Occipital lobe (tissue), 2 donors: ENCODE measurements around the gene GLI2. TPM values are rescaled to one million over a fixed set of nuclear protein-coding genes. Genes with fewer than 3 reads are reported as not detected.

ENCODE experiments used
- DNase-seq: peaks from one replicate; lab custom pipeline; 2025; lab: John Stamatoyannopoulos, UW
- total RNA-seq: library from RNA; depleted of rRNA; stranded (reverse); fragments of >200 nt; gene quantifications from one replicate; pipeline ENCODE4 v1.2.3, GENCODE V29; 2014

GLI2 gene
- total RNA-seq, 1 donor from 2014 or later, result 2.8 TPM

DNA sequence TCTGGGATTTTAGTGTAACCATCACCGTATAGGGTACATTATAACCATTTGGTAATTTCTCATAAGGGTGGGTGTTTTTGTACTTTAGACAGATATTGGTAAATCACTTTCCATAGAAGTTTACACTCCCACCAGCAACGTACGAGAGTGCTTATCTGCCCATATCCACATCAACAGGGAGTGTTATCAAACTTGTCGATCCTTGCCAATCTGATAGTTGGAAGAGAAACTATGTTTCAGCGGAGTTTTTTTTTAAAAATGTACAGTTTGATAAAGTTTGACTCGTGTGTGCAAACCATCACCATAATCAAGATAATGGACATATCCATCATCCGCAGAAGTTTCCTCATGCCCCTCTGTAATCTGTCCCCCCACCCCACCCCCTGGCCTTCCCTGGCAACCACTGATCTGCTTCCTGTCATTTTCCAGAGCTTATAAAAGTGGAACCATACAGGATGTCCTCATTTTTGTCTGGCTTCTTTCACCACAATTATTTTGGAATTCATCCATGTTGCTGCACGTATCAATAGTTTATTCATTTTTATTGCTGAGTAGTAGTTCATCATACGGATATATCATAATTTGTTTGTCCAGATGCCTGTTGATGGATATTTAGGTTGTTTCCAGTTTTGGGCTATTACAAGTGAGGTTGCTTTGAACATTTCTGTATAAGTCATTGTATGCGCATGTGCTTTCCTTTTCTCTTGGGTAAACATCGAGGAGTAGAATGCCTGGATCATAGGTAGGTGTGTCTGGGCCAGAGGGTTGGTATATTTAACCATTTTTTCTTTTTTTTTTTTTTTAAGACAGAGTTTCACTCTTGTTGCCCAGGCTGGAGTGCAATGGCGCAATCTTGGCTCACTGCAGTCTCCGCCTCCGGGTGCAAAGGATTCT is 18.6 kb downstream of the GLI2 start:
- no peak for DNase-seq

DNA sequence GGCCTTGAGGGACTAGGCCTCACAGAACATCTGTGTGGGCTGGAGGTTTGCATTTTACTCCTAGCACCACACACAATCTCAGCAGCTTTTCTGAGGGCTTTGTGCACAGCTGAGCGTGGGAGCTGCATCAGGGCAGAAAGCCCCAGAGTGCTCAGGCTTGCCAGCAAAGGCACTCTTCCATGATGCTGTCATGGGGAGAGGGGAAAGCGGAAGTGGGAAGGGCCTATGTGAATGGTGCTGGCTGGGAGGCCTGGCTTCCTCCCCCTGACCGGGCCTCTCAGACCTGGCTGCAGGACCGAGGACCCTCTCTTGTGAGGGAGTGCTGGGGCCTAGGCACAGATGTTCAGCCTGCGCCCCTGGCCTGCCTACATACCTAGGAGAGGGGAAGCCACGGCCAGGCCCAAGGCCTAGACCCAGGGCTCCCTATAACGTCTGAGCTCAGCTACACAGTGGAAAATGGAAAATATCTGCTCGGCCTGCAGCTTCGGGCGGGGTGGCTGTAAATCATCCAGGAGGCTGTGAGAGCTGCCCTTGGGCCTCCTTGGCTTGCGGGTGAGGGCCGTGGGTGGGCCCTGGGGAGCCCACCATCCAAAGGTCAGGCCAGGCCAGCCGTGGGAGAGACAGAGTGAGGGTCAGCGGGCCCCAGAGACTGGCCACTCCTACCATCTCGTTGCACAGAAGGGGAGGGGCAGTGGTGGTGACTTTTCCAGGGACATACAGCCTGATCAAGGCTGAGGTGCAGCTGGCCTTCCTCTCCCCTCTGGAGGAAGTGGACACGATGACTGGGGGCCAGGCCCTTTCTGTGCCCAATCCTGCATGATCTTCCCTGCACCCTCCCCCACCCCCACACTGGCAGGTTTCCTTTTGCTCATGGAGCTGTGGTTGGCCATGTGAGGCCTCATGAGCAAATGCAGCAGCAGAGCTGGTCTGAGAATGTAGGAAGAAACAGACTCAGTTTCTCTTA is 22.8 kb downstream of the GLI2 start:
- peak; percentile 29 for DNase-seq

DNA sequence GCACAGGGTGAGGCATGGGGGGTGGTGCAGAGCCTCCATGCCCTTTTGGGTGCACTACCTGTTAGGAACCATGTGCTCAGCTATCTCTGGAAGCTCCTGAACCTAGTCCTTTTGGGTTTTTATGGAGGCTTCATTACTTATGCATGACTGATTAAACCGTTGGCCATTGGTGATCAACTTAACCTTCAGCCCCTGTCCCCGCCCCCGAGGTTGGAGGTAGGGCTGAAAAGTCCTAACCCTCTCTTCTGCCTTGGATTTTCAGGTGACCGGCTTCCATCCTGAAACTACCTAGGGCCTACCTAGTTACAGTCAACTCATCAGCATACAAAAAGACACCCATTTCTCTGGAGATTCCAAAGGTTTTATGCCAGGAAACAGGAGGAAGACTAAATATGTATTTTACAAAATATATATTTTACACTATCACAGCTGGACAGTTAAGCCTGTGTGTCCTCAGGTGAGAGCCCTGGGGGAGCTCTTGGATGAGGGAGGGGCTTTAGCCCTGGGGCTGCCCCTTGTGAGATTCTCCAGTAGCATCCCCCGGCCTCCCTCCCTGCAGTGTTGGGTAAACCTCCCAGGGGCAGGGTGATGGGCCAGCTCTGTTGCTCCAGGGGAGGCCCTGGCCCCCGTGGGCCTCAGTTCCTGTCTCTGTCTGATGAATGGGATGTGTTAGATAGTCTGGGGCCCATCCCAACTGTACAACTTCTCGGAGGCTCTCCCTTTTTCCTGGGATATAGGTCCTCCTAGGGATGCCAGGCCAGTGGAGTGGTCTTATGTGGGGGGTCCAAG is 24.1 kb downstream of the GLI2 start:
- no peak for DNase-seq

DNA sequence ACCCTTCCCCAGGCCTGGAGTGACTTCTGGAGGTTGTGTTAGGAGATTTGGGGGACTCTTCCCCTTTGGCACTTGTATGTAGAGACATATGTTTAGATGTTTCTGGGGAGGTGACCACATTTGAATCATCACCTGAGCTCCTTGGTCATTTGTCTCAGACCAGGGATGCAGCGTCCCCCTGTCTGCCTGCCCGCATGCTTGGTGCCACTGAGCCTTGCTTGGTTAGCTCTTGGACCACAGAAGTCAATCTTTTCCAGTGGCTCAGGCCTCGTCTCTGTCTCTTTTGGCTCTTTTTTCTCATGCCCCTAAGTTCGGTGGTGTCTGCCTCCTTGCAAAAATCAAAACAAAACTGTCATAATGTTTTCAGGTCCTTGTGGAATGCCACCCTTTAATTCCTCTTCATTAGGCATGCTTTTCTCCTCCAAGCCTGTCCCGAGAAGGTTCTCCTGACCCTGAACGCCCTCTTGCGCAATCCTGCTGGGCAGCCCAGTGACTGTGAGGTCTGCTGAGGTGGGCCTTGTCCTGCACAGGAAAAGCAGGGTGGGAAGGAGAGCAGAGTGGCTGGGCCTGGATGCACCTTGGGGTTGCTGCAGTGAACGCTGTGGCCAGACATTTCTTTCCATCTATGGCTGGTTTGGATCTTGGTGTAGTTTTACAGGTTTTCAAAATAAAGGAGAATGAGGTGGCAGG is 24.9 kb downstream of the GLI2 start:
- no peak for DNase-seq

DNA sequence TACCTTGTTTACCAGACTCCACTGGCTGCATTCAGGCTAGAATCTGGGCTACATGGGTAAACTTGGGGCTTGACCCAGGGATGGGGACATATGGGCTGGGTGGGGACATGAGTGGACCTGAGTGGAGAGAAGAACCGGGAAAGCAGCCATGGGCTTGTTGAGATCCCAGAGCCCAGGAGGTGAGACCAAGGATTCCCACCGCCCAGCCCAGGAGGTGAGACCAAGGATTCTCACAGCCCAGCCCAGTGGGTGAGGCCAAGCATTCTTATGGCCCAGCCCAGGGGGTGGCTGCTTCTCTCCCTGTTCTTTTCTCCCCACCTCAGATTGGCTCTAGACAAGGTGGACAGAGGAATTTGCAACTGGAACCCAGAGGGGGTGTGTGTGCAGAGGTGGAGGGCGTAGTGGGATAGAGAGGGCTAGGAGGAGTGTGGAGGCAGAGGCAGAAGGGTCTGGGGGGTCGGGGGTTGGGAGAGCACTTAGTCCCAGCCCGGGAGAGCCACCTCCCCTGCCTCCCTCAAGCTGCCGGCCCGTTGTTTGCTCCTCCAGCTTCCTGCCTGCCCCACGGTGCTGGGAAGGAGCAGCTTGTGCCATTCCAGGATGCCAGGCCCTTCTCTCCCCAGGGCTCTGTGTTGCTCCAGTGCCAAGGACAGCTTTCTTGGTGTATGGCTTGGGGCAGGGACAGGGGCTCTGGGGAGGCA is 25.6 kb downstream of the GLI2 start:
- no peak for DNase-seq

DNA sequence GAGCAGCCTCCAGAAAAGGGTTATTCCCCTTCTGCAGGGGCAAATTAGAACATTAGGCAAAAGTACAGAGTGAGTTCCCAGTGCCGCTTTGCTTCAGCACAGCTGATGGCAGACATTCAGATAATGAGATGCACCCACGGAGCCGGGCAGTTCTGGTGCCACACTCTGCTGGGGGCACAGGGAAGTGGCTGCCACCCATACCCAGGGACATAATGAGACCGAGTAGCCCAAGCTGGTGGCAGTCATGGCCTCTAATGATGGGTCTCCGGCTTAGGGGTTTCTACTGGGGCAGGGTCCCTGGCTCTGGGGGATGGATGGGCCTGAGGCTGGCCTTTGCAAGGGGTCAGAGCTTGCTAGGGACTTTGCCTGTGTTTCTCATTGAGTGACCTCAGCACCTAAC is 26.2 kb downstream of the GLI2 start:
- no peak for DNase-seq

DNA sequence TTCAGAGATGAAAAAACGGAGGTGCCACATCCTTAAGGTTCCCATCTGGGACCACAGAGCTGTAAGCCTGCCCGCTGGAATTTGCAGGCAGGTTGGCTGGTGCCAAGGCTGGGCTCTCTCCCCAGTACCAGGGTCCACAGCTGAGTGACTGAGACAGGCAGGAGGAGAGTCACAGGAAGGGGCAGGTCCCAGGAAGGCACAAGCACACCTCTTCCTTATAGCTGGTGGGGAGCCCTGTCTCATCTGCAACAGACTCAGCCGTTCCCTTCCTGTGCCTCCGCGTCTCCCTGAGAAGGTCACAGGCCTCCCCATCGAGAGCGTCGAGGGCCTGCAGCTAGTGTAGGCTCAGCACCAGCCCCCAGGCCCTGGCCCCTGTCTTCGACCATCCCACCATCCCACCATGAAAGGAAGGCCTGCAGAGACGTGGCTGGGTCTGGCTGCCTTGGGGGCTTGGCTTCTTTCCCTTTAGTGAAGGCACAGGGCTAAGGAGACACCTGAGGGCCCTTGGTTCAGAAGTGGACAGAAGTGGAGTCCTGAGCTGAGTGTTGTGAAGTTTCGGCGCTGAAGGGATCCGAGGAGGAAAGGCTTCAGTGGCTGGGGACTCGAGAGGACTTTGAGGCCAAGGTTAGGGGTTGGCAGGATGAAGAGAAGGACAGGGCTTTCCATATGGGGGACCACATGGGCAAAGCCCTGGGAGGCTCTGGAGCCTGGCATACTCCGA is 26.8 kb downstream of the GLI2 start:
- DNase-seq, result no peak

DNA sequence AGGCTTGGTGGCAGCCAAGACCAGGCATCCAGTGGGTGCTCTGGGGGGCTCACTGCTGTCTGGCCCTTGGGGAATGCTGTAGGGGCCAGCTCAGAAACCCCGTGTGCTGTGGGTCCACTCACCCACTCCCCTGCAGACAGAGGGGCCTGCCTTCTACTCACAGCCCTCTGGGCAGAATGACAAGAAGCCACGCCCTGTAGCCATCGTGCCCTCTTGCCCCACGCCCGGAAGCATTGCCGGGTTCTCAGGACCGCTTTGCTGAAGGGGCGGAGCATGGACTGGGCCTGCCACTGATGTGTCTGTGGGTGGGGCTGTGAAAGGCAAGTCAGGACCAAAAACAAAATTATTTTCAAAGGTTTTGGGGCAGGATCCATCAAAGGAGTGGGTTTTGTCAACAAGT is 27.8 kb downstream of the GLI2 start:
- no peak for DNase-seq

DNA sequence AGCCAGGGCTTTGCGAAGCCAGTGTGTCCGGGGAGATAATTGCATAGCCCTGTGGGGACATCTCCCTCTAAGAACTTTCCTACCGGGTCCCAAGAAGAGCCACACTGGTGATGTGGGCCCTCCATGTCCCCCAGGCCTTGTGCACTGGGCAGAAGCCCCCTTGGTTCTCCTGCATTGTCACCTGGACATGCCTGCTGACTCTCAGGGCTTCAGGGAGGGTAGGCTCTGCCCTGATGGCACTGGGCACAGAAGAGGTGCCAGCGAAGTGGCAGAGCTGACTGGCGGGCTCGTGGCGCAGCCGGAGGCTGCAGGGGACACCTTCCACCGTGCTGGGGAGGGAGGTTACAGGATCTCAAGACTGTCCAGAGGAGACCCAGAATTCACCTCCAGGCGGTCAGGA is 28.3 kb downstream of the GLI2 start:
- DNase-seq, result no peak

DNA sequence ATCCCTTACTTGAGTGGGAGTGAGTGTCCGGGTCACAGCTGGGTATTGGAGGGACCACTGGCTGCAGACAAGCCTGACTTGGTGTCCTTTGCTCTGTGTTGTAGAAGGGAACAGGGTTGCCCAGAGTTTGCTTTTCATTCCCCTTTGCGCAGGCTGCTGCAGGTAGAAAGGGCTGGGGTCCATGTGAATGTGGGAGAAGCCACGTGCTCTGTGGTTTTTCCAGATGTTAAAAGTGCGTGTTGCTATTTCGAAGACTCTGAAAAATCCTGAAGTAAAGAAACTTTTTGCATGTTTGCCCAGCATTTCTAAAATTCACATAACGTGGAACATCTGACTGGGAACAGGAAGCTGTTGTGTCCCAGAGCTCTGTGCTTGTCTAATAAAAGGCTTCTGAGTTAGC is 28.8 kb downstream of the GLI2 start:
- DNase-seq, result no peak

DNA sequence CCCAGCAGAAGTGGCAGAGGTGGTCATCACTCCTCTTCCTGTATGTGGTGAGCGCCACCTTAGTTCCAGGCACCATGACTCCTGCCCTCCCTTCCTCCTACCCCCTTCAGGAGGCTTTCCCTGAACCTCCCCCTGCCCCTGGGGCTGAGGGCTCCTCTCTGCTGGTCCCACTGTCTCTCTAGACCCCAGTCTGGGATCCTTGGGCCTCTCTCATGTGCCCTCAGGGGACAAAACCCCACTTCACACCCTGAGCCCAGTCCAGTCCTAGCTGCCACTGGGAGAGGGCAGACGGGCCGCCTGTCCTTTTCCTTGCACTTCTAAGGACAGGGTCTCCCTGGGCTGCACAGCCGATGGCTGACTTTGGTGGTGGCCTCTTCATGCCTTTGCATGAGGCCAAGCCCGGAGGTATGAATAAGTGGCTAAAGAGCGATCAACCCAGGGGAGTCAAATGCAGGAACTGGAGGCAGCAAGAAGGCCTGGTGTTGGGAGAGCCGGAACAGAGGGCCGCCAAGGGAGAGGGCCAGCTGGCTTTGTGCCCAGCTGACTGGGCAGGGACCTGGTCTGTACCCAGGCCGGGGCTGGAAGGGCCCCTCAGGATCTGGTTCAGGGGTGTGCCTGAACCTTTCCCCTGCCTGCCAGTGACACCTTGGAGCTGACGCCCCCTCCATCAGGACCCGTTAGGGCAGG is 29.5 kb downstream of the GLI2 start:
- no peak for DNase-seq

DNA sequence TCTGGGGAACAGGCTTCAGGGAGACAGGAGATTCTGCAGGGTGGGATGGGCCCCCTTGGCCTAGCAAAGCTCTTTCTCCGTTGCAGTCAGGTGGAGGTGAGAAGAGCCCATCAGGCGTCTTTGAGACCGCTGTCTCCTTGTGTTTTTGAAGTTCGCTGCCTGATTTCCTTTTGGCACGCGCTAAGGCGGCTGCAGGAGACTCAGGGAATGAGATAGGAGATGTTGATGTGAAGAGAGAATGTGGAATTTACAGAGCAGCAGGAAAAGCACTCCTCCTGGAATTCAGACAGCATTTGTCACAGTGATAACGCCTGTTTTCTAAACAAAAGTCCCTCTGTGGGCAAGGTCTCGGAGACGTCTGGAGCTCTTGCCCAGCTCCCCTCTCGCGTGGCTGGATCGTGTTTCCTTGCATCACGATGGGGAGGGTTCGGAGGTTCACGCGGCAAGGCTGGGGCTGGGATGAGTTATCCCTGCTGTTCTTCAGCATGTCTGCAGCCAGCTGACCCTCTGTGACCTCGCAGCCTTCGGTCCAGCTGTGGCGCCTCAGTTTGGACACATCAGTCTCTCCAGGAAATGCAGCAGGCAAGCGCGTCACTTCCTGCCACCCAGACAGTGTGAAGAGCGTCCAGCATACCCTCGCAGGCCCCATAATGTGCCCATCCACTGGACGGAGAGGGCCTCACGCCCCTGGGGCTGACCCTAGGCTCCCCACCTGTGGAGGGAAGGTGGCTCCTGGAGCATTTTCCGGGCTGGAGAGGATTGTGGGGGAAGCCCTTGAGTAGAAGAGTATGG is 30.2 kb downstream of the GLI2 start:
- DNase-seq, result no peak

DNA sequence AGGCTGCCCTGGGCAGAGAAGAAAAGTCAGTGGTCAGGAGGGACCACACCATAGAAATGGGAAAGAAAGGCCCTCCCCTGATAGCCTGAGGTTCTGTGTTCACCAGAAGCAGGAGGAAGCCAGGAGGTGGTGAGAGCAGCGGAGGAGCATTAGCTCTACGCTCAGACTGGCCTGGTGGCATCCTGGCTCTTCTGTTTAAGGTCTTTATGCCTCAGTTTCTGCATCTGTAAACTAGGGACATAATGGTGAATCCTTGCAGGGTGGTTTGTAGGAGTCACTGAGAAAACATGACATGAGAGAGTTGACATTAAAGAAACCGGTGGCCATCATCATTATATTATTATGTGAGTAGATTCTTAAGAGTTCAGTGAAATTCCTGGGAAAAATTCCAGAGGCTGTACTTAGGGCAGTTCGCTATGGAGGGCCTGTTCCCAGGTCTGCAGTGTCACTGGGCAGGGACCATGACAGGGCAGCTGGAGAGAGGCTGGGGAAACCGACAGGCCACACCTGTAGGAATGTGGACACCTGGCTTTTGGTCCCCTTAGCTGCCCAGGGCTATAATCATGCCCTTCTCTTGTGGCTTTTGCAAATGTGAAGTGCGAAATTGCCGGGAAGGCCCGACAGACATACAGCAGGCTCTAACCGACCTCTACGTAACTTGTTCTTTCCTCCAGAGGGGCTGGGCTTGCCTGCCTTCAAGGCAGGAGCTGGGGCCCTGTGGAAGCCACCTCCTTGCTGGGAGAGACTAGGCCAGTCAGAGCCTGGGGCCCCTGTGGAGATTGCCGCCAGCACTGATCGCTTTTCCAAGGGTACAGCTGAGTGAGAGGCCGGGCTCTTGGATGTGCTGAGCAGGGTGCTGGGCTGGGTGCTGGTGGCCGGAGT is 31.0 kb downstream of the GLI2 start:
- DNase-seq, result no peak

DNA sequence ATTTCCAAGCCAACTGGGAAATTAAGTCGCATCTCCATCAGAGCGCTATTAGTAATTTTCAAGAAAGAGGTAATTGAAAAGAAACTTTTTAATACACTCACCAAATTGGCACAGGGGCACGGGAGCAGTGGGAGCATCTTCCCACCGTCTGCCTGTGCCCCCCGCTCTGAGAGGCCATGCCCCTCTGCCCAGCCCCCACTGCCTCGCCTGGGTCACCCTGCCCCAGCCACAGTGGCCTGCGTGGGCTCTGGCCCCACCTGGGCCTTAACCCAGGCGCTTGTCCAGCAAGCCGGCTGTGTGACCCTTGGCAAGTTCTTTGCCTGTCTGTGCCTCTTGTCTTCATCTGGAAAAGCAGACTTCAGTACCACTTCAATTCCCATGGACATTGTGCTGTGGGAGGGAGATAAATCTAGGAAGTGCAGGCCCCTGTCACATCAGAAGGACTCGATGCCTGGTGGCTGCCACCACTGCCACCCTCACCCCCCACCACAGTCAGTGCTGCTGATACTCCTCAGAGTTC is 31.9 kb downstream of the GLI2 start:
- DNase-seq, result no peak

DNA sequence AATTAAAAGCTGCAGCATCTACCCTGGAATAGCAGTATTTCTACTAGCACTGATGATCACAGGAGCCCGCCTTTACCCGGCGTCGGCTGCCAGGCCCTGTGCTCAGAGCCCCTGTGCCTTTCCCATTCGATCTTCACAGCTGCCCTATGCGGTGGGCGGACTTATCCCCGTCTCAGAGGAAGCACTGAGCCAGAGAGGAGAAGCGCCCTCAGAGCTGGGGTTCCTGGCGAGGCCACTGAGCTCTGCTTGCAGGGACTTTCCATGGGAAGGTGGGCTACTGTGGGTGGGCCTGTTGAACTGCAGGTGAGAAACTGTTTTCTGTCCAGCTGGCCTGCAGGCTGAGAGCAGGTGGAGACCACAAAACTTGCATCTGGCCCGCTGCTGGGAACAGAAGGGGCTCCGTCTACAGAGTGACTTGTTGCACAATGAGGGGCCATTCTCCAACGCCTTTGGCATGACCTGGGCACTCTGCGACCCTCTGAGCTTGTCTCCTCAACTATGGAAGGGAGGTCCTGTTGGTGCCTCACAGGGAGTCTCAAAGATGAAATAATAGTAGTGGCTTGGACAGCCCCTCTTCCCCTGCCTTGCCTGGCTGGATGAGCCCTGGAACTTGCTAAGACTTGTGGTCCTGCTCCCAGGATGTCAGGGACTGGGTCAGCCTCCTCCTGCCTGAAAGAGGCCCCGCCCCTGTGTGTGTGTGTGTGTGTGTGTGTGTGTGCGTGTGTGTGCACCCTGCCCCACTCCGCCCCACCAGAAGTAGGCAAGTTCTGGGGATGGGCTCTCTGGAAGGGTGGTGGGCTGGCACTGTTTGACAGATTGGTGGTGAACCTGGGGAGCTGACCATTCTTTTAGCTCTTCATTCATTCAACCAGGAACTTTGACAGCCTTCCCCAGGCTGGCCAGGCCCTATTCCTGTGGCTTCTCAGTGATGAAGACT is 32.7 kb downstream of the GLI2 start:
- no peak for DNase-seq
